ENCODE results near the gene GSTM5.
"Not testable (repeated sequence)": the region's sequence is repeated elsewhere in the genome, so short reads cannot be mapped to it uniquely, and the experiment has no call there.

DNA sequence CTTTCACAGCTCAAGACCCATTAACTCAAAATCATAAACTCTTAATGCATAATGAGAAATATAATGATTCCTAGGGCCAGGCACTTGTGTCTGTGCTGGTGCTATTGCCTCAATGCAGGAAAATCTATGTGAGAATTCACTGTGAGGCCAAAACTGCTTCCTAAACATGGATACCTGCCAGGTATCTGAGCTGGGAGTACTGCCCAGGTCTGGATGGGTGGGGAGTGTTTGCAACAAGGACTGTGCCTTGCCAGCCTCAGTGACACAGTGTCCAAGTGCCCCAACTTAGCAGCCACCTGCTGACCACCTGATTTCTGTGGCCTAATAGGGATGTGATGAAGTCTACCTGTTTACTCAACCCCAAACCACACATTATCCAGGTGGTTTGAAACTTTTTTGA, 2.2 kb upstream of the GSTM5 start:
- TF ChIP-seq, protein P1, sequence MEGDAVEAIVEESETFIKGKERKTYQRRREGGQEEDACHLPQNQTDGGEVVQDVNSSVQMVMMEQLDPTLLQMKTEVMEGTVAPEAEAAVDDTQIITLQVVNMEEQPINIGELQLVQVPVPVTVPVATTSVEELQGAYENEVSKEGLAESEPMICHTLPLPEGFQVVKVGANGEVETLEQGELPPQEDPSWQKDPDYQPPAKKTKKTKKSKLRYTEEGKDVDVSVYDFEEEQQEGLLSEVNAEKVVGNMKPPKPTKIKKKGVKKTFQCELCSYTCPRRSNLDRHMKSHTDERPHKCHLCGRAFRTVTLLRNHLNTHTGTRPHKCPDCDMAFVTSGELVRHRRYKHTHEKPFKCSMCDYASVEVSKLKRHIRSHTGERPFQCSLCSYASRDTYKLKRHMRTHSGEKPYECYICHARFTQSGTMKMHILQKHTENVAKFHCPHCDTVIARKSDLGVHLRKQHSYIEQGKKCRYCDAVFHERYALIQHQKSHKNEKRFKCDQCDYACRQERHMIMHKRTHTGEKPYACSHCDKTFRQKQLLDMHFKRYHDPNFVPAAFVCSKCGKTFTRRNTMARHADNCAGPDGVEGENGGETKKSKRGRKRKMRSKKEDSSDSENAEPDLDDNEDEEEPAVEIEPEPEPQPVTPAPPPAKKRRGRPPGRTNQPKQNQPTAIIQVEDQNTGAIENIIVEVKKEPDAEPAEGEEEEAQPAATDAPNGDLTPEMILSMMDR (IDR thresholded peaks at IDR 0.05; ENCODE audit: insufficient read depth, low read depth, low read length): not testable (repeated sequence)
- not testable (repeated sequence) for TF ChIP-seq EZH2 (IDR thresholded peaks at IDR 0.05; ENCODE audit: insufficient read depth, low read length)
